NCI-H2107 (cell line): ENCODE measurements around the gene TSHZ1.

Experiments
- DNase-seq: peaks from one replicate; lab custom pipeline; 2025; lab: John Stamatoyannopoulos, UW

The TSHZ1 gene, protein sequence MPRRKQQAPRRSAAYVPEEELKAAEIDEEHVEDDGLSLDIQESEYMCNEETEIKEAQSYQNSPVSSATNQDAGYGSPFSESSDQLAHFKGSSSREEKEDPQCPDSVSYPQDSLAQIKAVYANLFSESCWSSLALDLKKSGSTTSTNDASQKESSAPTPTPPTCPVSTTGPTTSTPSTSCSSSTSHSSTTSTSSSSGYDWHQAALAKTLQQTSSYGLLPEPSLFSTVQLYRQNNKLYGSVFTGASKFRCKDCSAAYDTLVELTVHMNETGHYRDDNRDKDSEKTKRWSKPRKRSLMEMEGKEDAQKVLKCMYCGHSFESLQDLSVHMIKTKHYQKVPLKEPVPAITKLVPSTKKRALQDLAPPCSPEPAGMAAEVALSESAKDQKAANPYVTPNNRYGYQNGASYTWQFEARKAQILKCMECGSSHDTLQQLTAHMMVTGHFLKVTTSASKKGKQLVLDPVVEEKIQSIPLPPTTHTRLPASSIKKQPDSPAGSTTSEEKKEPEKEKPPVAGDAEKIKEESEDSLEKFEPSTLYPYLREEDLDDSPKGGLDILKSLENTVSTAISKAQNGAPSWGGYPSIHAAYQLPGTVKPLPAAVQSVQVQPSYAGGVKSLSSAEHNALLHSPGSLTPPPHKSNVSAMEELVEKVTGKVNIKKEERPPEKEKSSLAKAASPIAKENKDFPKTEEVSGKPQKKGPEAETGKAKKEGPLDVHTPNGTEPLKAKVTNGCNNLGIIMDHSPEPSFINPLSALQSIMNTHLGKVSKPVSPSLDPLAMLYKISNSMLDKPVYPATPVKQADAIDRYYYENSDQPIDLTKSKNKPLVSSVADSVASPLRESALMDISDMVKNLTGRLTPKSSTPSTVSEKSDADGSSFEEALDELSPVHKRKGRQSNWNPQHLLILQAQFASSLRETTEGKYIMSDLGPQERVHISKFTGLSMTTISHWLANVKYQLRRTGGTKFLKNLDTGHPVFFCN (N-terminal part only)

DNA sequence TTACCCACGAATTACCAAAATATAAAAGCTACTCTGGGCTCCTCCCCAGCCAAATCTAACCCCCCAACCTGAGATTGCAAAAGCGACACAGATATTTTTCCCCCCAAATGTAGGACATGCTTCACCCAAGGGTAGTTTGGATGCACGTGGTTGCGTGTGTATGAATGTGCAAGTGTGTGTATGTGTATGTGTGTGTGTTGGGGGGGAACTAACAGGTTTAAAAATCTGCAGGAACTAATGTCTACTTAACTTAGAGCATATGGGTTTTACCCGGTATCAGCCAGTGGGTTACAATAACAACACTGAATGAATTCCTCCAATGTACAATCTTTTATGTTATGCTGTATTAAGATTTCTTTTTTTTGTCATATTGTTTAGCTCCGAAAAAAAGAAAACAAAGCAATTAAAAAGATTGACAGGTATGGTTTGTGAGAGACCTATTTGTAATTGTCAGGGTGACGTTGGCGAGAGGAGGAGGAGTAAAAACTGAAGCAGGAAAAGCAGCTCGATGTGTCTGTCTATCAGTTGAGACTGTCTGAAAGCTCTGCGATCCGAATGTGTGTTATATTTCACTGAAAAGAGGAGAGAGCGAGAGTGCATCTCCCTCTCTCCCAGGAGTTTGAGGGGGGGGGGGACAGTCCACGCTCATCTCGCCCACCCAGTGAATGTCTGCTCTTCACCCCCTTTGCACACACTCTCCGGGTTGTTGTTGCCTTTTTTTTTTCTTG, at the start of gene TSHZ1:
Gene TSHZ1, plus strand, starts transcription at position 524 of the 728 bp plus-strand sequence. CDS start 1,080 bp downstream, outside the sequence.
- DNase-seq: peak; percentile 88

DNA sequence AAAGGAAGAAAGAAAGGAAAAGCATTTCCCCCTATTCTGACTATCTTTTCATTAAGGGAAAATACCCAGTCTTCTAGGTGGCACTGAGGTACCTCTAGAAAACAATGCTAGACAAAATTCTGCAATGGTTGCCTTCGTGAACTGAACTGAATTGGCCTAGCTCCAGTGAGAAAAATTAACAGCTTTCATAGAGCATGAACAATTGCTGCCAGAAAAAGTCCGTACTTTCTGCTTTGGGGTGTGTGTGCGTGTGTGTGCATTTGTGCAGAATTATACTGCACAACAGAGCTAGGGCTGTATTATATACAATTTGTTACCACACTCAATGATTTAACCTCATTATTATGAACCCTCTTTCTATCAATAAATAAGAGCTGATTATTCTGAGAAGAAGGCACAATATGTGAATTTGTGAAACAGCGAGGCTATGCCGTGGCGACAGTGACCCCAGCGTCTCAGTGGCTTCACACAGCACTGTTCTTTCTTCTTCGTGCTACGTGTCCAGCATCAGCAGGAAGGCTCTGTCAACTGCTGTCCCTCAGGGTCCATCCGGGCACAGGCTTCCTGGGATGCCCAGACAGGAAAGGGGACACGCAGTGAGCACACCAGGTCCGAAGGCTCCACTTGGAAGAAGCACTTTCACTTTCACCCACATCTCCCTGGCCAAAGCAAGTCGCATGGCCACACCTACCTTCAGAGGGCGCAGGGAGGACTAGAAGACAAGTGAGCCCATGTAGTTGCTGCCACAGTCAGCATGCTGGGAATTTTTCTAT, 49.2 kb upstream of the TSHZ1 start:
- DNase-seq: peak; percentile 18

- DNase-seq: no peak
Observed at GRCh38 chr18:75162467-75162866, 48.1 kb upstream of the TSHZ1 start.

DNA sequence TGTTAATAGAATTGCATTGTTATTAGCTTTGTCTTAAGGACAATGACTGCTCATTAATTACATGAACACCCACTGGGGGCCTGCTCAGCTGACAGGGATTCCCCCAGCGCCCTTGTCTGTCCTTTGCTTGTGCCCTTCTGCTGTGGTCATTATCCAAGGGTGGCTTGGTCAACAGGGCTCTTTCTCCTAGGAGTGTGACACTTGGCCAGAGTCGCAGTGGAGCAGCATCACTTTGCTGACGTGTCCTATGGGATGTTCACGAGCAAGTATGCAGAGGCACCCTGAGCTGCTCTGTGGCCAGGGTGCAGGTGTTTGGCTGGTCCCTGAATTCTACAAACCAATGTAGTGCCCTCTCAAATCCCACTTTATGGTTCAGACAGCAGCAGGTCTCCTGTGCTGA, 47.6 kb upstream of the TSHZ1 start:
- DNase-seq: no peak

GRCh38 chr18:75163736-75164135, 46.9 kb upstream of the TSHZ1 start:
- DNase-seq: no peak

DNA sequence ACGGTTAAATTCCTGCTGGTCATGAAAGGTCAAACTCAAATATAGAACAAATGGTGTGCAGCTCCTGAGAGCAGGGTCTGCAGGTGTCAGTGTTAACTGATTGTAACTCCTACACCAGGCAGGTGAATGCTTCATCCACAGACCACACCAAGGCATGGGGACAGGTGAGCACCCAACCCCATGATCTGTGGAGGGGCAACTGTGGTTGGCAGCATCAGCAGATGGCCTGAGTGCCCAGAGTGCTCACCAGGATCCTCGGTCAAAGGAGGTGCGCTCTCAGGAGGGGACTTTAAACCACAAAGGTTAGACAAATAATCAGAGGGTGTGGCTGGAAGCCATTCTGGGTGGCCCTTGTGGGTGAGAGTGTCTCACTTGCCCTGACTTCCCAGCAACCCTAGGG, 46.1 kb upstream of the TSHZ1 start:
- DNase-seq: no peak

DNA sequence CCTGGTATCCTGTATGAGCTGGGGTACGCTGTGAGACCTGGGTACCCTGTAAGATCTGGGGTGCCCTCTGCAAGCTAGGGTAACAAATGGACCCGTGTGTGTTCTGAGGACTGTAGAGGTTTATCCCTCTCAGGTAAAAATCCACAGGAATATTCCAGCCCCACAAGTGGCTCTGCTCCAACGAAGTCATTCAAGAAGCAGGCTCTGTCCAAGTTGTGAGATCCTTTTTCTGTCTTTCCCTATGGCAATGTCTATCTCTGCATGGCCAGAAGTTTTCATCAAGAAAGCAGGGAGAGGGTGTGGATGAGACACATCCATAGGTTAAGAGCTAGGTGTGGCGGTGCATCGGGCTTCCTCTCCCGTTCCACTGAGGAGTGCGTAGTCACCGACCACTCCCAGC, 44.7 kb upstream of the TSHZ1 start:
- DNase-seq: no peak

- no peak for DNase-seq
Observed at GRCh38 chr18:75167137-75167536, 43.5 kb upstream of the TSHZ1 start.

DNA sequence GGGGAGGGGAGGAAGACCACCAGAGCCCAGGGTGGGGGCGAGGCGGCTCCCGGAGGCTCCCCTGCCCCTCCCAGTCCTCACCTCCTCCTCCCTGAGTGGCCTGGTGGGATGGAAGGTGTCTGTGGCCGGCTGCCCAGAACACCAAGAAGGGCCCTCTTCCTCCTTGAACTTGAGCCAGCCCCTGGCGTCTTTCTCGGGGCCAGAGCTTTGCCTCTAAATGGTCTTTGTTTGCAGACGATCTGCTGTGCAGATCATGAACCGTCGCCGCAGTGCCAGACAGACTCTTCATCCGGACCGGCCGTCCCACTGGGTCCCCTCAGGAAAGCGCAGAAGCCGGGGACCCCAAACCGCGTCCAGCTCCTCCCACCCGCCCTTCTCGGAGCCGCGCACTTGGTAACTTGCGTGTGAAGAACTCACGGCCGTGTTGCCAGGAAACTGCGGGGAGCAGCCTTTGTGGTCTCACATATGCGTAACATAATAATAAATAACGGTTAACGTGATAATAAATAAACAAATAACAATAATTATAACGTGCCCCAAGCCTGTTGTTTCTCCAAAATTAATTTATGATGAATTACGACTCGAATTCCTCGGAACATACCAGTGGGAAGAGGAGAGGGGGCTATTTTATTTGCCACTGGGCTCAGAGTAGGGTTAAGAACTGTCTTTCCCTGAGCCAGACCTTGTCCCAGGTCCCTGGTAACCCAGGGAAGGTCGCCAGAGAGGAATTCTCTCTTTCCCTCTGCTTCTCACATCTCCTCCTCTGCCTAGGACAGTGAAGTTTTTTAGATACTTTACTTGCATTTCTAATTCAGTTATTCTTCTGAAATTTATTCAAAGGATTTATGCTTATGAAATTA, 42.6 kb upstream of the TSHZ1 start:
- no peak for DNase-seq

- no peak for DNase-seq
Observed at GRCh38 chr18:75168619-75169018, 42.0 kb upstream of the TSHZ1 start.

DNA sequence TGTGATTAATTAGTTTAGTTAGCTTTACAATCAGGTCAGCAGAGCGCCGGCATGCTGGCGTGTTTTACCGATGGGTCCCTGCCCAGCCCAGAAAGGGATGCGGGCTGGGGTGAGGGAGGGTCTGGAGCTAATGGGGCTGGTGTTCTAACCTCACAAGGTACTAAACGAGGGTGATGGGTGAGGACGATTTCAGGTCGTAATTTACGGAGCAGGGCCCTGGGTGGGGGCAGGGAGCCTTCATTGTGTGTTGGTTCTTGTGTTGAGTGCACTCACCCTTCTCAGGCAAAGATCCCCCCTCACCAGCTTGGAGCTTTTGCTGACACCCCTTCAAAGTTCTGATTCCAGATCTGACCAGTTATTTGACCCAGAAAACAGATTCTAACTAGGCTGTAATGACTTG, 41.2 kb upstream of the TSHZ1 start:
- DNase-seq: no peak

- DNase-seq: no peak
Observed at GRCh38 chr18:75170022-75170789, 40.4 kb upstream of the TSHZ1 start.

- DNase-seq: no peak
Observed at GRCh38 chr18:75170916-75171315, 39.7 kb upstream of the TSHZ1 start.

DNA sequence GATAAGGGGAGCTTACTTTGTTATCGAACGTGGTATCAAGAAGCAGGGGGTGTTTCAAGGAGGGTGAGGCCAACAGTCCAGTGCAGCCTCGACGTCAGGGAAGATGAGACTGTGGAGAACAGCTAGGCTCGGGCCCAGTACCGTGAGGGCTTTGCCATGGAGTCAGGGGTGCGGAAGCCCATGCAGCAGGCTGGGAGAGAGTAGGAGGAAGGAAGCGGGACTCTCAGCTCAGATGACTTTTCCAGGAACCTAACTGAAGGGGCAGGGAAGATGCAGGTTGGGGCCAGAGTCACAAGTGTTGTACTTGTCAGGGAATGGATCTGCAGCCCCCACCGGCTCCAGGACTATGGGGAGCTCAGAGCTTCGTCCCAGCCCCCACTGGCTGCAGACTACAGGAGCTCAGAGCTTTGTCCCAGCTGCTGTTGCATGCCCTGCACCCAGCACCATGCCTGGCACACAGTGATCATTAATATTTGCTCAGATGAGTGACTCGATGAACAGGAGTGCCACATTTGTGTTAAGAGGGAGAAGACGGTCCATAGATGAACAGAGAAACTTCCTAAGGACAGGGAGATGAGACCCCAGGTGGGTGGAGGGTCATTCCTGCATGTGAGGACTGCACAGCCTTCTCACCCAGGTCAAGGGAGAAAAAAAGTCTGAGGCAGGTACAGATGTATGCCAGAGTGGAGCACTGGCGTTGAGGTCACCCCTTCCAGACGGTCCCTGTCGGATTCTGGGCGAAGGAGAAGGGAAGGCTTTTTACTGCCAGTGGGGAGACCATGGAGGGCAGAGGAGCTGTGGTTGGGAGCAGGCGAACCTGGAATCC, 38.1 kb upstream of the TSHZ1 start:
- no peak for DNase-seq

GRCh38 chr18:75173125-75173432, 37.5 kb upstream of the TSHZ1 start:
- no peak for DNase-seq

DNA sequence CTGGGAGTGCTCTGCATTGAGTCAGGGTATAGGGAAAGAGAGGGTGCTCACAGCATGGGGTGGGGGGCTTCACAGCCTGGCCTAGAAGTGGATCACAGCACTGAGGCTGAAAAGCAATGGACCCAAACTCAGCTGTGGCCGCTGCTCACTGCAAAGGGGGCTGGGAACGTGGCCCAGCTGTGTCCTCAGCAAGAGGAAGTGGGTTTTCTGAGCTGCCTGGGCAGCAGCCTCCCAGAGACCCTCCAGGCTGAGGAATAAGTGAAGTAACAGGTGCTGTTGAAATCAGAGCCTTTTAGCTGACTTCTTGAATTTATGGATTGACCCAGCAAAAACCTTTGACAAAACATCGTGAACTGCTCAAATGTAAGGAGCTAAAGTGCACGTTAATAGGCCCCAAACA, 36.9 kb upstream of the TSHZ1 start:
- no peak for DNase-seq

DNA sequence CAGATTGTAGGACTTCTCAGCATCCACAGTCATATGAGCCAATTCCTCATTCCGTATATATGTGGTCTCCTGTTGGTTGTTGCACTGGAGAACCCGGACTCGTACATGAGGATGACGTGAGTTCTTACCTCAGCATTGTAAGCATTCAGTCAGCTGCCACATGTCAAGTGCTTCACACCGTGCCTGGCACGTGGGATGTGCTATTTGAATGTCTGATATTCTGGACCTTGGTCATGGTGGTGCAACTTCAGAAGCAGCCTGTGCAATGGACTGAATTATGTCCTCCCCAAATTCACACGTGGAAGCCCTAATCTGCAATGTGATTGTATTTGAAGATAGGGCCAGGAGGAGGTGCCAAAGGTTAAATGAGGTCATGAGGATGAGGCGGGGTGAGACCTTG, 33.7 kb upstream of the TSHZ1 start:
- DNase-seq: no peak

- no peak for DNase-seq
Observed at GRCh38 chr18:75178376-75178775, 32.2 kb upstream of the TSHZ1 start.
